GM18508 (cell line): ENCODE data around the gene INSIG1.

Experiments
- ATAC-seq: cut with Tn5 transposase; IDR thresholded peaks from one replicate; pipeline ENCODE4 v1.9.1; 2021; ENCODE audit warnings: moderate number of reproducible peaks; ENCODE audit not compliant: insufficient read depth, unreplicated experiment

INSIG1 gene

DNA sequence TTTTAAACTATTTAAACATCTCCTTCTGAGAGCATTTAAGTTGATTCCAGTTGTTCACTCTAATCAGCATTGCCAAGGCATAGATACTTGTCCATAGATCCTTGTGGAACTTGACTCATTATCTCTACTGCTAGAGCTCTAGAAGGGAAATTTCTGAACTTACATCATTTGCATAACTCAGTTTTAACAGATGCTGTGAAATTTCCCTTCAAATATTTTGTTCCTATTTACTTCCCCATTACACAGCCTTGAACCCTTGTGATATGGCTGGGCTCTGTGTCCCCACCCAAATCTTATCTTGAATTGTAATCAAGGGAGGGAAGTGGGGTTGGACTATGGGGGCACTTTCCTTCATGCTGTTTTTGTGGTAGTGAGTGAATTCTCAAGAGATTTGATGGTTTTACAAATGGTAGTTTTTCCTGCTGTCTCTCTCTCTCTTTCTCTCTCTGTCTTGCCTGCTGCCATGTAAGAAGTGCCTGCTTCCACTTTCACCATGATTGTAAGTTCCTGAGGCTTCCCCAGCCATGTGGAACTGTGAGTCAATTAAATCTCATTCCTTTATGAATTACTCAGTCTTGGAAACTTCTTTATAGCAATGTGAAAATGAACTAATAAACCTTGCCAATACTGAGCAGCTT, 25.4 kb downstream of the INSIG1 start:
- ATAC-seq = no peak

DNA sequence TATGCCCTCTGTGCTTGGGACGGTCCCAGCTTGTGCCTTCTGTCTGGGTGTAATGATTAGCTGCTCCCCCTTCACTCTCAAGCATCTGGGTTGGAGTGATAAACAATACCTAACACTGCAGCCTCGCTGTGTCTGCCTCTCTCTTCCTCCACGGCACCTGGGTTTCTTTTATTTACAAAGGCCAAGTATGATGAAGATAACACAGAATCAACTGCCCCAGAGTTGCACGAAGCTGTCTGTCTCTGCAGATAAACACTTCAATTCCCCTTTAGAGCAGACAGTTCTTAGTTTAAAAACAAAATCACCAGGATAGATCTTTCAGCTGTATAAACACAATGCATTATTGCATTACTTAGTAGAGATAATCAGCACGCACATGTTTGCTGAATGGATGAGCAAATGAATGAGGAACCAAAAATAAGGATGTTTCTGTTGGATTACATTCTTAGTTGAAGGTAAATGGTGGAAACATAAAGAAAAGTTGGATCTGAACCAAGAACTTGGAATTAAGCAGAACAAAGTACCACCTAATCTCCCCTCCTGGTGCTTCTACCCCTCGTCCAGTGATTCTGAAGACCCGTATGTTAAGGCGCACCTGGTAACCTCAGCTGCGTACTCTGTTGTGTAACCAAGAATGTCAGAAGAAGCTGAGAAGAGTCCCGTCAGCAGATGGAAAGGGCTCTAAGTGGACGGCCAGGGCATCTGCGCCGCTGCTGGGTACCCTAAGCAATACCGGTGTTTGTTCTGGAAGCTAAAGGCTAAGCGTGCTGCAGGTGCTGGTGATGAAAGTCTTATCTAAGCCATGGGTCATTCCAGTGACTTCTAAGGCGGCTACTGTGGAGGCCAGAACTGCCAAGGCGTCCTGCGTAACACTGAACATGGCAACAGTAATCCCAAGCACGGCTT, 26.6 kb downstream of the INSIG1 start:
- ATAC-seq = no peak

DNA sequence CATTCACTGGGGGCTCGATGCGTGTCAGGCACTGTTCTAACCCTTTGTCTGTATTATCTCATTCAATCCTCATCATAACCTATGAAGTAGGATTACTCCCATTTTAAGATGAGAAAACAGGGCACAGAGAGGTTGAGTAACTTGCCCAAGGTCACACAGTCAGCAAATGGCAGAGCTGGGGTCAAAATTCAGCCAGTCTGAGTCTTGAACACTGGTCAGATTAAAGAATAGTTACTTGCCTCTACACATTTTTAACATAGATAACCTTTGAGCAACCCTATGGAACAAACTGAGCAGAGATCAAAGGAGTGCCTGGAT, 27.2 kb downstream of the INSIG1 start:
- ATAC-seq = no peak

- no peak for ATAC-seq
Measured at GRCh38 chr7:155326385-155326784, 28.7 kb downstream of the INSIG1 start.

DNA sequence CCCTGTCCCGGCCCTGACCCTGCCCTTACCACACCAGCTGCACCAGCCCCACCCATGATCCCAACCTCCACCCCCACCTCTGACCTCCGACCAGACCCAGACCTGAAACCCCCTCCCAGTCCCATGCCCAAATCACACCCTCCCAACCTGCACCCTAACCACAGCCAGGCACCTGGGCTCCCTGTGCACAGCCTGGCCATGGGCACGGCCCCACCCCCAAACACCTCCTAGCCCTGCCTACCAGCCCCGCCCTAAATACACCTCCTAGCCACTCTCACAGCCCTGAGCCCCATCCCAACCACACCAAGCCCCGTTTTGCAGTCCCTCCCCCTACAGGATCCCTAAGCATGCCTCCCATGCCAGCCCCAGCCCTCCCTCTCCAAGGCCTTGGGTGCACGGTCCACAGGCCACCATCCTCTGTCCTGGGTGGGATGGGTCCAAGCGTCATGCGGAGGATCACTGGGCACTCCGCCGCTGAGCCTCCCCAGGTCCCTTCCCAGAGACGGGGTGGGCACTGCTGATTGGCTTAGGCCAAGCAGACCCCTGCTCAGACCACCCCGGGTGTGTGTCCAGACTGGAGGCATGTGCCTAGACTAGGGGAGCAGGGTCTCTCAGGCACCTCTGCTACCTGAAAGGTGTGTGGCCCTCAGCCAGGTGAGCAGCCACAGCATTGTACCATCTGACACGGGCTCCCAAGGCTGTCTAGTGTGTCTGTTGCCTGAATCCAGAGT, 30.1 kb downstream of the INSIG1 start:
- no peak for ATAC-seq

DNA sequence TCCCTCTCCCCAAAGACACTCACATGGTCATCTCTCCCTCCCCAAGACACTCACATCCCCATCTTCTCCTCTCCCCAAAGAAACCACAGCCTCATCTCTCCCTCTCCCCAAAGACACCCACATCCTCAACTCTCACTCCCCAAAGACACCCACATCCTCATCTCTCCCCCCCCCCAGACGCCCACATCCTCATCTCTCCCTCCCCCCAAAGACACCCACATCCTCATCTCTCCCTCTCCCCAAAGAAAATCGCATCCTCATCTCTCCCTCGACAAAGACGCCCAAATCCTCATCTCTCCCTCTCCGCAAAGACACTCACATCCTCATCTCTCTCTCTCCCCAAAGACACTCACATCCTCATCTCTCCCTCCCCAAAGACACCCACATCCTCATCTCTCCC, 31.5 kb downstream of the INSIG1 start:
- no peak for ATAC-seq

GRCh38 chr7:155331396-155331795, 33.7 kb downstream of the INSIG1 start:
- no peak for ATAC-seq

GRCh38 chr7:155333346-155334234, 35.9 kb downstream of the INSIG1 start:
- no peak for ATAC-seq

- ATAC-seq = no peak
Measured at GRCh38 chr7:155336812-155337602, 39.3 kb downstream of the INSIG1 start.

- no peak for ATAC-seq
Measured at GRCh38 chr7:155337946-155338631, 40.4 kb downstream of the INSIG1 start.

DNA sequence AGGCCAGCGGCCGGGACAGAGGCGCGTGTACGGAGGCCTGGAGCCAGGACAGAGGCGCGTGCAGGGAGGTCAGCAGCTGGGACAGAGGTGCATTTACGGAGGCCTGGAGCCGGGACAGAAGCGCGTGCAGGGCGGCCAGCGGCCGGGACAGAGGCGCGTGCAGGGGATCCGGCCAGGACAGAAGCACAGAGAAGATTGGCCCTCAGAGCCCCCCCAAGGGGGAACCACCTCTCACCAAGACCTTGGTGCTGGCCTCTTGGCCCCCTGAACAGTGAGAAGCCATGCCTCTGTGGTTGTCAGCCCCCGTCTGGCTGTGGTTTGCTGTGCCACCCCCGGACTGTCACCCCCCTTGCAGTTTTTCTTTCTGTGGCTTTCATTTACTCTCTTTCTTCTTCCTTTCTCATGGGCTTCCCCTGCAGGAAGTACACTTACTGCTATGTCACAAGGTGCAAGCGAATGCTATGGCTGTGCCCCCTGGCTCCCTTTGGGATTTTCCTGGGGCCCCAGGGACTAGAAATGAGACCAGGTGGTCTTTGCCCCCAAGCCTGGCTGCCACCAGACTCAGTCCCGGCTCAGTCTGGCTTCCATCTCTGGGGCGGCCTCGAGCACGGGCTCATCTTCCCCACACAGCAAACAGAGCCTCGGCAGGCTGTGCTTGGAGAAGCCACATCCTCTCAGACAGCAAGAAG, 41.1 kb downstream of the INSIG1 start:
- peak; percentile 56 for ATAC-seq

- no peak for ATAC-seq
Measured at GRCh38 chr7:155339474-155339873, 41.8 kb downstream of the INSIG1 start.

GRCh38 chr7:155340071-155340531, 42.4 kb downstream of the INSIG1 start:
- no peak for ATAC-seq

DNA sequence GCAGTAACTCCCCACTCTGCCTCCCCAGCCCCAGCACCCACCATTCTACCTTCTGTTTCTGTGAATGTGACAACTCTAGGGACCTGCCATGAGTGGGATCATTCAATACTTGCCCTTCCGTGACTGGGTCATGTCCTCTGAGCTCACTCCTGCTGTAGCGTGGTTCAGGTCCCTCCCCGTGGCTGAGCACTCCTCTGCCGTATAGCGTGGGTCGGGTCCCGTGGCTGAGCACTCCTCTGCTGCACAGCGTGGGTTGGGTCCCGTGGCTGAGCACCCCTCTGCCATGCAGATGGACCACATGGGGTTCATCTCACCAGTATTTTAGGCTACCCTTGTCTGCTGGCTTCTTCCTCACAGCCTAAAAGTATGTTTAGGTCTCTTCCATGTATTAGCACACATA, 43.0 kb downstream of the INSIG1 start:
- no peak for ATAC-seq

DNA sequence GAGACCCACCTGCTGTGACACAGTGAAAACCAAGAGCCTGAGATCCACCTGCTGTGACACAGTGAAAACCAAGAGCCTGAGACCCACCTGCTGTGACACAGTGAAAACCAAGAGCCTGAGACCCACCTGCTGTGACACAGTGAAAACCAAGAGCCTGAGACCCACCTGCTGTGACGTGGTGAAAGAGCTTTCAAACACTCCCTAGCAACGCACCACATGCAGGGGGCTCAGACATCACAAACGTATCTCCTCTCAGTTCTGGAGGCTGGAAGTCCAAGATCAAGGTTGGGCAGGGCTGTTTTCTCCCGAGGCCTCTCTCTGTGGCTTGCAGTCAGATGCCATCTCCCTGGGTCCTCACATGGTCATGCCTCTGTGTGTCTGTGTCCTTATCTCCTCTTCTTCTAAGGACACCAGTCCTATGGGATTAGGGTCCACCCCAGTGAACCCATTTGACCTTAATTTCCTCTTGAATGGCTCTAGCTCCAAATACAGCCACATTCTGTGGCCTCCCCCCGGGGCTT, 43.8 kb downstream of the INSIG1 start:
- no peak for ATAC-seq

DNA sequence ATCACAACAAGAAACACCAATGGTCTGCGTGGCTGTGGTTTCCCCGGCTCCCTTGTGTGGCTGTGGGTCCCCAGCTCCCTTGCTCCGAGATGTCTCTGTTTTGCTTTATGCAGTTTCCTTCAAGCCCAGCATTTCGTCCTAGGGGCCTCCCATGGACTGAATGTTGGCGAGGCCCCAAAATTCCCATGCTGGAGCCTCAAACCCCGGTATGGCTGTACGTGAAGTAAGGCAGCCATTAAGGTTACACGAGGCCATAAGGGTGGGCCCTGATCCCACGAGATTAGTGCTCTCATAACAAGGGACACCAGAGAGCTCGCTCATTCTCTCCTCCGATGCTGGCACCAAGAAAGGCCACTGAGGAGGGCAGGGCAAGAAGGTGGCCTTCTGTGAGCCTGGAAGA, 44.6 kb downstream of the INSIG1 start:
- no peak for ATAC-seq

DNA sequence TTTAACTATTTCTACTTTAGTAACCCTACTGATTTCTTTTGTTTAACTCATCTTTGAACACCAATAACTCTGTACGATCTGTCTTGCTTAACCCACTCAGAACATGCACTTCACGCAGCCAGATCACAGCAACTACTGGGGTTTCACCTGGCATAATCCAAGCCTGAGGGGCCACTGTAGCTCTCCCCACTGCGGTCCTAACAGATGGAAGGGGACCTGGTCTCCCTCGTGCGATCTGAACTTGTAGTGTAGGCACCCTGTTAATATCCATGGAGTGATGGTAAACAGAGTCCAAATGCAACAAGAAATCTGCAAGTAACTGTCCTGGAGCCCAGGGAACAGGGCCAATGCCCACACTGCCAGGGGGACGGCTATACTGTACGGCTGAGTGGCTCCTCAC, 45.5 kb downstream of the INSIG1 start:
- ATAC-seq = no peak

GRCh38 chr7:155343661-155344121, 46.0 kb downstream of the INSIG1 start:
- no peak for ATAC-seq
